HG03060 (cell line): ENCODE data around the gene GNAI2.
"Not testable (repeated sequence)": the region's sequence is repeated elsewhere in the genome, so short reads cannot be mapped to it uniquely, and the experiment has no call there.

Source experiments
- ATAC-seq: cut with Tn5 transposase; IDR thresholded peaks from one replicate; pipeline ENCODE4 v1.9.1; 2021; ENCODE audit warnings: low read depth, moderate number of reproducible peaks; ENCODE audit not compliant: unreplicated experiment

Gene GNAI2

GRCh38 chr3:50272911-50273688 lies 37.1 kb downstream of the GNAI2 start:
- no peak for ATAC-seq

GRCh38 chr3:50273689-50274065 lies 37.7 kb downstream of the GNAI2 start:
- no peak for ATAC-seq

GRCh38 chr3:50274371-50275104 lies 38.5 kb downstream of the GNAI2 start:
- no peak for ATAC-seq

- ATAC-seq: no peak
Observed at GRCh38 chr3:50275141-50275995, 39.4 kb downstream of the GNAI2 start.

- no peak for ATAC-seq
Observed at GRCh38 chr3:50275996-50276761, 40.2 kb downstream of the GNAI2 start.

- no peak for ATAC-seq
Observed at GRCh38 chr3:50276762-50277101, 40.7 kb downstream of the GNAI2 start.

- ATAC-seq: no peak
Observed at GRCh38 chr3:50278123-50278879, 42.3 kb downstream of the GNAI2 start.

GRCh38 chr3:50278880-50279224 lies 42.8 kb downstream of the GNAI2 start, which contains the start of gene LSMEM2:
Gene LSMEM2, plus strand, starts transcription at chr3:50279087. Its CDS starts 27 bp downstream, at chr3:50279114.
- no peak for ATAC-seq

- no peak for ATAC-seq
Observed at GRCh38 chr3:50279255-50280016, 43.4 kb downstream of the GNAI2 start.

GRCh38 chr3:50284121-50284520 lies 48.1 kb downstream of the GNAI2 start:
- ATAC-seq: not testable (repeated sequence)

GRCh38 chr3:50286322-50287227 lies 50.6 kb downstream of the GNAI2 start:
- ATAC-seq: no peak

- ATAC-seq: no peak
Observed at GRCh38 chr3:50287262-50287661, 51.3 kb downstream of the GNAI2 start.

GRCh38 chr3:50288387-50289007 lies 52.5 kb downstream of the GNAI2 start:
- ATAC-seq: no peak

GRCh38 chr3:50289130-50289529 lies 53.1 kb downstream of the GNAI2 start:
- ATAC-seq: no peak

GRCh38 chr3:50290161-50290641 lies 54.2 kb downstream of the GNAI2 start:
- ATAC-seq: no peak

GRCh38 chr3:50292159-50293078 lies 56.4 kb downstream of the GNAI2 start, which contains the start of gene IFRD2:
Gene IFRD2, minus strand, starts transcription at chr3:50292429. Its CDS starts 155 bp downstream, at chr3:50292274.
- ATAC-seq: peak; percentile 92
